Uterus (tissue), 2 donors: ENCODE data around the gene BBC3.

Source experiments
- CTCF ChIP-seq, 4 experiments: fragments of 200-600 bp in 2 of 4; fragments of 450-650 bp in 2 of 4; sonication (generic) in 2 of 4; IDR thresholded peaks; one replicate each; pipeline ENCODE4 v1.5.1; 2016 to 2019; ENCODE audit warnings: antibody characterized with exemption in 4 of 4, mild to moderate bottlenecking in 2 of 4, moderate library complexity in 1 of 4
- POLR2A ChIP-seq, 2 donors: fragments of 450-650 bp; IDR thresholded peaks; one replicate each; pipeline ENCODE4 v1.6.1; 2016; ENCODE audit warnings: antibody characterized with exemption in 2 of 2, mild to moderate bottlenecking in 1 of 2, moderate library complexity in 1 of 2

DNA sequence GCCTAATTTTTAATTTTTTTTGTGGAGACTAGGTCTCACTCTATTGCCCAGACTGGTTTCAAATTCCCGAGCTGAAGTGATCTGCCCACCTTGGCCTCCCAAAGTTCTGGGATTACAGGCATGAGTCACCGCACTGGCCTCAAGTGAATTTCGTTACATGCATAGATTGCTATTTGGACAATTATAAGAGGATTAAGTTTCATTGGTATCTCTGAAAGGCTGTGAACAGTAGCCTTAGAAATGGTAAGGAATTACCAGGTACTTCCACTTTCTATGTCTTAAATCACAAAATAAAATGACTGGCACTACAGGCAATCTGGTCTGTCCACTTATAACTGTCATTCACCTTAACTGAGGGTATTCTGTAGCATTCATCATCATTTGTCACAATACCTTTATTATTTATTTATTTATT, 22.5 kb upstream of the BBC3 start:
- TF ChIP-seq CTCF (IDR thresholded peaks at IDR 0.05) (no peak), POLR2A (IDR thresholded peaks at IDR 0.05) (no peak)
